Effector memory CD8-positive, alpha-beta T cell (primary cell): ENCODE data around the gene BTG2.

ENCODE experiments used
- ATAC-seq: fragments of 150-1000 bp; cut with Tn5 transposase; replicated peaks from 2 replicates; pipeline ENCODE4 v1.10.0; 2021; ENCODE audit warnings: mild to moderate bottlenecking, moderate library complexity
- DNase-seq, 3 experiments: peaks; one replicate each; pipeline ENCODE4 v3.0.0; 2021
- H3K27ac Mint-ChIP-seq, 2 donors: one replicate each; pipeline ENCODE4 v1.8.0; 2022; ENCODE audit warnings: mild to moderate bottlenecking in 2 of 2, mixed read lengths in 2 of 2, moderate library complexity in 2 of 2
- H3K27me3 Mint-ChIP-seq, 2 donors: one replicate each; pipeline ENCODE4 v1.8.0; 2022; ENCODE audit warnings: mixed read lengths in 2 of 2
- H3K36me3 Mint-ChIP-seq: one replicate; pipeline ENCODE4 v1.8.0; 2022; ENCODE audit warnings: mild to moderate bottlenecking, moderate library complexity, mixed read lengths; ENCODE audit not compliant: insufficient read depth
- H3K4me1 Mint-ChIP-seq, 2 donors: one replicate each; pipeline ENCODE4 v1.8.0; 2022; ENCODE audit warnings: low read depth in 2 of 2, mixed read lengths in 2 of 2
- H3K4me3 Mint-ChIP-seq, 2 donors: one replicate each; pipeline ENCODE4 v1.8.0; 2022; ENCODE audit warnings: mild to moderate bottlenecking in 2 of 2, mixed read lengths in 2 of 2, moderate library complexity in 2 of 2
- H3K9me3 Mint-ChIP-seq, 2 donors: one replicate each; pipeline ENCODE4 v1.8.0; 2022; ENCODE audit warnings: mixed read lengths in 2 of 2

The BTG2 gene

DNA sequence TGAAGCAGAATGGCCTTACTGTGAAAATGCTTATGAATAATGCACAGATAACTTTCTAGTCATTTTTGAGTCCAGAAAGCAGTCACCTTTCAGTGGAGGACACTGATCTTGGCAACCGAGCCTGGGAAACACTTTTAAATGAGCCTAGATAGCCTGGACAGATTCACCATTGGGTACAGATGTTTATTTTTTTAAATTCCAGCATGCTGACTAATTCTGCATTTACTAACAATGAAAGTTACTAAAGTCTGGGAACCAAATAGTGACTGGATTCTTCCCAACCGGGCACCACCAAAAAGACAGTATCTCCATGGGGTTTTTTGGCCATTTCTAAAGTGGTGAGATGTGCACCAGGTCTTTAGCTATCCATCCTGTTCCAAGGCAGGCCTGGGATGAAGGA is 48.9 kb downstream of the BTG2 start:
- Mint-ChIP-seq H3K36me3 (peaks cover 7% of the 10 kb centered on the region), H3K27me3 (peaks cover 85 to 91% of the 10 kb centered on the region in 2 donors), H3K27ac (no peak overlapping the region), H3K9me3 (no peaks in the 10 kb centered on the region), H3K4me1 (peaks cover 0 to 1% of the 10 kb centered on the region in 2 donors), H3K4me3 (no peak overlapping the region)
- DNase-seq = no peak
- no peak for ATAC-seq

DNA sequence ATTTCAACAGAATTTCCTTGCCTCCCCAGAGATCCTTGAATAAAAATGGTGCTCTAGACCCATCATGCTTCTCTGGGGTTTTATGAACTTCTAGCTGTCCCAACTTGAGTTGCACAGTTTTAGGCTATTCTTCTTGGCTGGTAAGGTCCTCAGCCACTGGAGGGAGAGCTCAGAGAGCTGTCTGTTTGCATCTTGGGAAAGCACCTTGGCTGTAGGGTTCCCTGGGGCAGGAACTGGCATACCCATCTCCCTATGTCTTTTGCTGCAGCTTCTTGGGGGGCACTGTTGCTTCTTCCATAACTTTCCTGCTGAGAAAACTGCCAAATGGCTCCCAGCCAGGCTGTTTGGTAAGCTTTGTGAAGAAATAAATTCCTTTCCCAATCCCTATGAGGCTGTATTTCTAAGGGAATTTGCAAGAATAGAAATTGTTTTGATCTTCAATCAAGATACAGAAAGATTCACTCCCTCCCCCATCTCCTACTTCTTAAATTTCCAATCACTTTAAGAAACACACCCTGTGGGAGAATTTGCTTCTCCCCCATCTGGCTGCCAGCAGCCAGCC is 53.8 kb downstream of the BTG2 start:
- H3K36me3 Mint-ChIP-seq = no peaks in the 10 kb centered on the region
- H3K4me3 Mint-ChIP-seq = no peak overlapping the region
- no peak for ATAC-seq
- no peaks in the 10 kb centered on the region for H3K4me1 Mint-ChIP-seq
- no peak for DNase-seq
- no peaks in the 10 kb centered on the region for H3K9me3 Mint-ChIP-seq
- no peak overlapping the region for H3K27ac Mint-ChIP-seq
- H3K27me3 Mint-ChIP-seq = peaks cover 72 to 83% of the 10 kb centered on the region in 2 donors
